ENCODE data around the gene GRHL3.

DNA sequence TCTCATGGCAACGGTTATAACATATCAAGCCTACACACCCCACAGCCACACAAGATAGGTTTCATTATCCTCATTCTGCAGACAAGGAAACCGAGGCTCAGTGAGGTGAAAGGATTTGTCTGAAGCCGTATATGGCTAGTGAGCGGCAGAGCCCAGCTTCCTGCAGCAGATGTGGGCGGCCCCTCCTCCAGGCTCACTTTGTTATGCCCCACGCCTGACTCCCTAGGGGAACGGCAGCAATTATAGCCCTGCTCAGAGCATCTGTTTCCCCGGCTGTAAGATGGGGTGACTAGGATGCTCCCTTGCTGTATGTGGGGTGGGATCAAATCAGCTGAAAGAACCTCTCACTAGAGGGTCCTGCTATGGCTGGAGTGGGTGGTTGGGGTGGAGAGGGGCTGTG is 22.1 kb downstream of the GRHL3 start:
- TF ChIP-seq EZH2phosphoT487 (IDR thresholded peaks at IDR 0.05; ENCODE audit: low read depth, severe bottlenecking, unreplicated experiment), result no peak
- TF ChIP-seq EZH2 (IDR thresholded peaks at IDR 0.05; ENCODE audit: borderline replicate concordance), result no peak
- TF ChIP-seq, protein P1, sequence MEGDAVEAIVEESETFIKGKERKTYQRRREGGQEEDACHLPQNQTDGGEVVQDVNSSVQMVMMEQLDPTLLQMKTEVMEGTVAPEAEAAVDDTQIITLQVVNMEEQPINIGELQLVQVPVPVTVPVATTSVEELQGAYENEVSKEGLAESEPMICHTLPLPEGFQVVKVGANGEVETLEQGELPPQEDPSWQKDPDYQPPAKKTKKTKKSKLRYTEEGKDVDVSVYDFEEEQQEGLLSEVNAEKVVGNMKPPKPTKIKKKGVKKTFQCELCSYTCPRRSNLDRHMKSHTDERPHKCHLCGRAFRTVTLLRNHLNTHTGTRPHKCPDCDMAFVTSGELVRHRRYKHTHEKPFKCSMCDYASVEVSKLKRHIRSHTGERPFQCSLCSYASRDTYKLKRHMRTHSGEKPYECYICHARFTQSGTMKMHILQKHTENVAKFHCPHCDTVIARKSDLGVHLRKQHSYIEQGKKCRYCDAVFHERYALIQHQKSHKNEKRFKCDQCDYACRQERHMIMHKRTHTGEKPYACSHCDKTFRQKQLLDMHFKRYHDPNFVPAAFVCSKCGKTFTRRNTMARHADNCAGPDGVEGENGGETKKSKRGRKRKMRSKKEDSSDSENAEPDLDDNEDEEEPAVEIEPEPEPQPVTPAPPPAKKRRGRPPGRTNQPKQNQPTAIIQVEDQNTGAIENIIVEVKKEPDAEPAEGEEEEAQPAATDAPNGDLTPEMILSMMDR (IDR thresholded peaks at IDR 0.05; ENCODE audit: poor library complexity), result no peak

All from hepatocyte (in vitro differentiated cells).